Mucosa of stomach (tissue), 1 donor: Measurements from ENCODE around the gene ADGRL4.

Experiments
- H3K27me3 ChIP-seq: one replicate; pipeline ENCODE4 v1.7.0; 2013; ENCODE audit warnings: mild to moderate bottlenecking, low read length; ENCODE audit not compliant: control insufficient read depth, insufficient read depth
- H3K36me3 ChIP-seq: one replicate; pipeline ENCODE4 v1.7.0; 2013; ENCODE audit warnings: low read length; ENCODE audit not compliant: control insufficient read depth, insufficient read depth
- H3K4me1 ChIP-seq: one replicate; pipeline ENCODE4 v1.7.0; 2013; ENCODE audit warnings: mild to moderate bottlenecking, low read length; ENCODE audit not compliant: control insufficient read depth, insufficient read depth
- H3K4me3 ChIP-seq: one replicate; pipeline ENCODE4 v1.7.0; 2013; ENCODE audit warnings: low read length
- H3K9ac ChIP-seq: one replicate; pipeline ENCODE4 v1.7.0; 2013; ENCODE audit warnings: mild to moderate bottlenecking, low read length, moderate library complexity
- H3K9me3 ChIP-seq: one replicate; pipeline ENCODE4 v1.7.0; 2013; ENCODE audit warnings: mild to moderate bottlenecking, low read length, moderate library complexity; ENCODE audit not compliant: control insufficient read depth
- donor health status: Pancreatic carcinoma.

The ADGRL4 gene

GRCh38 chr1:78864175-78864574 lies 142.4 kb downstream of the ADGRL4 start:
- Histone ChIP-seq H3K4me3 (no peak overlapping the region), H3K9me3 (no peaks in the 10 kb centered on the region), H3K9ac (no peak overlapping the region), H3K36me3 (no peaks in the 10 kb centered on the region), H3K27me3 (no peaks in the 10 kb centered on the region), H3K4me1 (no peaks in the 10 kb centered on the region)

DNA sequence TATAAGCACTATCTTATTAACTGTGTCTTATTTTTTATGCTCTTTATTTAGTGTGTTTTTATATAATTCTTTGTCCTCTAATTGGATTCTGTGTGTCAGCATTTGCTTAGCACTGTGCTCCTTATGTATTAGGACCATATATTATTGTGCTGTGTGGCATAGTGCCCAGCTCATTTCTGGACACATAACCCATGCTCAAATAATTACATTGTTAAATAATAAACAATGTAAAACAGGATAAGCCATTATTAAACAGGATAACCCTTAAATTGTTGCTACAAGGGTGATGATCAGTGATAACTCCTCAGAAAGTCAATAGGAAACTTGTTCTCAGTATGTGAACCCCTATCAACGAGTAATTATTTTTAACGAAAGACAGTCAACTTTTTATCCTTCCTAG lies 150.4 kb downstream of the ADGRL4 start:
- H3K36me3 ChIP-seq, result no peaks in the 10 kb centered on the region
- H3K27me3 ChIP-seq, result no peaks in the 10 kb centered on the region
- no peaks in the 10 kb centered on the region for H3K4me1 ChIP-seq
- H3K9me3 ChIP-seq, result no peaks in the 10 kb centered on the region
- H3K4me3 ChIP-seq, result no peak overlapping the region
- H3K9ac ChIP-seq, result no peak overlapping the region

DNA sequence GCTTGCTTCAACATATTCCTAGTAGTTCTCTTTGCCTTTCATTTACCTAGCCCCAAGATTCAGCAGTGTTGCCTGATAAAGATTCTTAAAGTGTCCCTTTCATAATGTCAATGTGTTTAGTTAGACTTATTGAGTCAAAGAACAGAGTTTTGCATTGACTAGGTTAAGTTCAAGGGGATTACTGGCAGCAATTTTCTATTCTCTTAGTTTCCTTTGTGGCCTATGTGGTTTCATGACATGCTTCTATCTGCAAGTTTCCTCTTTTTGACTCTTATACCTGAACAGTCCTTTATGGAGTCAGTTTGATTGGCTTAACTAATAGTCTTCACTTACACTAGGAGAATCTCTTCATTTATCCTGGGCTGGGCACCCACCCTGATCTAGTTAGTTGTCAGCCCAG lies 151.3 kb downstream of the ADGRL4 start:
- Histone ChIP-seq H3K9ac (no peak overlapping the region), H3K36me3 (no peaks in the 10 kb centered on the region), H3K9me3 (no peaks in the 10 kb centered on the region), H3K4me3 (no peak overlapping the region), H3K27me3 (no peaks in the 10 kb centered on the region), H3K4me1 (no peaks in the 10 kb centered on the region)

- no peak overlapping the region for H3K4me3 ChIP-seq
- no peaks in the 10 kb centered on the region for H3K4me1 ChIP-seq
- H3K36me3 ChIP-seq, result no peaks in the 10 kb centered on the region
- H3K9me3 ChIP-seq, result no peaks in the 10 kb centered on the region
- no peak overlapping the region for H3K9ac ChIP-seq
- H3K27me3 ChIP-seq, result no peaks in the 10 kb centered on the region
These were observed 152.0 kb downstream of the ADGRL4 start for GRCh38 chr1:78854556-78854955.

DNA sequence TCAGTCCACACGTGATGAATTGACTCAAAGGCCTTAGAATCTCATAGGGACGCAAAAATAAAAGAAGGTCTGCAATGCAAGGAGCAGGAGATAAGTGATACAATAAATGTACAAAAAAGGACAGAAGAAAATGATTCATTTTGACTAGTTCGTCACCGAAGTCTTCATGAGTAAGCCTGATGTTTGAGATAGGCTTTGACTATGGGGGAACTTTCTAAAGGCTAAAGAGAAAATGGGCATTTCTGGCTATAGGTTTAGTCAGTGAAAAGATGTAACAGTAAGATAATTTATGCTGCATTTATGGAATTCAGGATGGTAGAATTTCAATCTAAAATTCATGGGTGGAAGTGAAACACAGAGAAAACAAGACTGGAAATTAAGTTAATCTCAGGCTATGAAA lies 163.0 kb downstream of the ADGRL4 start:
- H3K36me3 ChIP-seq, result no peaks in the 10 kb centered on the region

DNA sequence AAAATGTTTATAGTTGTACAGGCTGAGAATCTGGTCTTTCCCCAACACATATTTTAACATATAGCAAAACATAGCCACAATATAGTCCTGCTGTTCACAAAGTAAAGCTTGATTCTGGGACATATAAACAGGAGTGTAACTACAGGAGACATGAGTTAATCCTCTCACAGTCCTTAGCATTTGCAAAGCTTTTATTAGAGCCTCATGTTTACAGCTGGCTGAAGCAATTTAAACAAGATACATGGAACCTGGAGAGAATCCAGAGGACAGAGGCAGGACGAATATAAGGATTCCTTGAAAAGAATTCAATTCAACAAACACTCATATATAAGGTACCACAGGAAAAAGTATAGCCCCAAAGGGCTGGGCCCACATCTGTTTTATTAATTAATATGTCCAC lies 163.4 kb downstream of the ADGRL4 start:
- Histone ChIP-seq H3K9me3 (no peaks in the 10 kb centered on the region), H3K4me1 (peaks cover 12% of the 10 kb centered on the region), H3K4me3 (no peak overlapping the region), H3K9ac (no peak overlapping the region), H3K27me3 (peaks cover 4% of the 10 kb centered on the region), H3K36me3 (no peaks in the 10 kb centered on the region)

More for the DNA sequence above, 163.0 kb downstream of the ADGRL4 start:
- Histone ChIP-seq H3K9me3 (no peaks in the 10 kb centered on the region), H3K9ac (no peak overlapping the region), H3K4me3 (no peak overlapping the region), H3K27me3 (peaks cover 4% of the 10 kb centered on the region), H3K4me1 (peaks cover 12% of the 10 kb centered on the region)

DNA sequence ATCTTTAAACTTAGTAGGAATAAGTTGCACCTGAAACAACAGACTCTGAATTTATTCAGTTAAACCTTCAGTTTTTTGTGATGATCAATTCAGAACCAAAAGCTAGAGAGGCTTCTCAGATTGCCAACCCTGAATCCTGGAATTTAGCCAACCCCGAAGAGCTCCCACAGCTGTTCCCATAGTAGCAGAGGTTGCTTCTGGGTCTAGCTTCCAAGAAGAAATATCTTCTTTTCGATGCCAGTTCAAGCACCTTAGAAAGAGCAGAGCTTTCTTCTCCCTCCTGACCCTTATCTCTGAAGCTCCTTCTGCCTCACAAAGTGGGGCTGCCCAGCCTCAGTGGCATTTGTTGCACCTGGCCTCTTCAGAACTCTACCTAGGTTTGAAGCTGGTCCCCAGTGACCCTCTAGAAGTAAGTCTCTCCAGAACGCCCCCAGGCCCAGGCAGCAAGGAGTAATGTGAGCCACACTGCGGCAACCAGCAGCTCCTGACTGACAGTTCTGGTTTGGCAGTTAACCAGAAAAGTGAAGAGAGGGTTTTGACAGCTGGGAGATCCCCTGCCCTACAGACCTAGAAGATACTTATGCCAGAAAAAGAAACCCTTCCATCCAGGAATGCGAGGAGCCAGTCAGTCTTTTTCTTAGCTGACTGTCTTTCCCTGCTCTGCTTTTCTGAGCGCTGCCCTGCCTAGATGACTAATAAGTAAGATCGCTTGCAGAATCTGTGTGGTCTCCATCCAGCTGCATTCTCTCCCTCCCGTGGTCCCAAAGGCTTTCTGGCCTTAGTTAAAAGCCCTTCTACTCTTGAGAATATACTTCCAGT lies 165.9 kb downstream of the ADGRL4 start:
- no peaks in the 10 kb centered on the region for H3K36me3 ChIP-seq
- no peak overlapping the region for H3K4me3 ChIP-seq
- H3K9ac ChIP-seq, result no peak overlapping the region

More for the DNA sequence above, 165.9 kb downstream of the ADGRL4 start:
- Histone ChIP-seq H3K4me1 (peaks cover 12% of the 10 kb centered on the region), H3K9me3 (no peaks in the 10 kb centered on the region), H3K27me3 (peaks cover 4% of the 10 kb centered on the region)
